ENCODE data around the gene RAN. TPM values are rescaled to one million over a fixed set of nuclear protein-coding genes. Genes with fewer than 3 reads are reported as not detected.

Gene RAN
- total RNA-seq, 2 experiments from 2014 or later: 278 to 302 TPM

- no peaks in the 10 kb centered on the region for H3K9me3 ChIP-seq (ENCODE audit: control insufficient read depth in 1 of 2, insufficient read depth in 1 of 2, low read length in 2 of 2)
- Mint-ChIP-seq H3K27ac (no peak overlapping the region), H3K4me3 (no peak overlapping the region), H3K36me3 (ENCODE audit: low read depth) (no peaks in the 10 kb centered on the region), H3K4me1 (ENCODE audit: low read depth) (peaks cover 25% of the 10 kb centered on the region), H3K27me3 (no peaks in the 10 kb centered on the region), H3K9me3 (no peaks in the 10 kb centered on the region)
- intact Hi-C loops (cut with DNase I, micrococcal nuclease): no loop called here
- no peak overlapping the region for H3K27ac ChIP-seq (ENCODE audit: low read depth in 1 of 2, low read length in 2 of 2)
- no peaks in the 10 kb centered on the region for H3K36me3 ChIP-seq (ENCODE audit: insufficient read depth, low read length)
- no peak for DNase-seq
- CTCF ChIA-PET: no interaction called here
- peaks cover 11% of the 10 kb centered on the region for H3K4me1 ChIP-seq (ENCODE audit: insufficient read depth, low read length)
- H3K4me3 ChIP-seq (ENCODE audit: low read length): no peak overlapping the region
- H3K27me3 ChIP-seq (ENCODE audit: control insufficient read depth in 1 of 2, insufficient read depth in 2 of 2, low read length in 2 of 2): no peaks in the 10 kb centered on the region
- POLR2A ChIA-PET: no interaction called here
- ATAC-seq (ENCODE audit: poor library complexity): no peak
- no peak for TF ChIP-seq CTCF (IDR thresholded peaks at IDR 0.05)
Observed at GRCh38 chr12:130830246-130830551, 41.7 kb upstream of the RAN start.

GRCh38 chr12:130831246-130831645, 40.6 kb upstream of the RAN start:
- TF ChIP-seq CTCF (IDR thresholded peaks at IDR 0.05): no peak
- no peaks in the 10 kb centered on the region for H3K9me3 ChIP-seq (ENCODE audit: control insufficient read depth in 1 of 2, insufficient read depth in 1 of 2, low read length in 2 of 2)
- no peaks in the 10 kb centered on the region for H3K27me3 ChIP-seq (ENCODE audit: control insufficient read depth in 1 of 2, insufficient read depth in 2 of 2, low read length in 2 of 2)
- peaks cover 11% of the 10 kb centered on the region for H3K4me1 ChIP-seq (ENCODE audit: insufficient read depth, low read length)
- ChIA-PET CTCF (no interaction called here), POLR2A (no interaction called here)
- DNase-seq (no peak), ATAC-seq (ENCODE audit: poor library complexity) (no peak)
- no peak overlapping the region for H3K27ac ChIP-seq (ENCODE audit: low read depth in 1 of 2, low read length in 2 of 2)
- intact Hi-C loops (cut with DNase I, micrococcal nuclease): no loop called here
- no peak overlapping the region for H3K4me3 Mint-ChIP-seq
- no peak overlapping the region for H3K4me3 ChIP-seq (ENCODE audit: low read length)
- H3K27ac Mint-ChIP-seq: no peak overlapping the region
- H3K4me1 Mint-ChIP-seq (ENCODE audit: low read depth): peaks cover 25% of the 10 kb centered on the region
- no peaks in the 10 kb centered on the region for H3K36me3 Mint-ChIP-seq (ENCODE audit: low read depth)
- no peaks in the 10 kb centered on the region for H3K9me3 Mint-ChIP-seq
- no peaks in the 10 kb centered on the region for H3K36me3 ChIP-seq (ENCODE audit: insufficient read depth, low read length)
- no peaks in the 10 kb centered on the region for H3K27me3 Mint-ChIP-seq

GRCh38 chr12:130831876-130832405, 39.9 kb upstream of the RAN start:
- H3K4me1 Mint-ChIP-seq (ENCODE audit: low read depth): peaks cover 31% of the 10 kb centered on the region
- no peaks in the 10 kb centered on the region for H3K9me3 Mint-ChIP-seq
- H3K27ac Mint-ChIP-seq: no peak overlapping the region
- CTCF ChIA-PET: no interaction called here
- Histone ChIP-seq H3K9me3 (ENCODE audit: control insufficient read depth in 1 of 2, insufficient read depth in 1 of 2, low read length in 2 of 2) (no peaks in the 10 kb centered on the region), H3K27ac (ENCODE audit: low read depth in 1 of 2, low read length in 2 of 2) (no peak overlapping the region), H3K36me3 (ENCODE audit: insufficient read depth, low read length) (no peaks in the 10 kb centered on the region), H3K27me3 (ENCODE audit: control insufficient read depth in 1 of 2, insufficient read depth in 2 of 2, low read length in 2 of 2) (no peaks in the 10 kb centered on the region), H3K4me3 (ENCODE audit: low read length) (no peak overlapping the region), H3K4me1 (ENCODE audit: insufficient read depth, low read length) (peaks cover 6% of the 10 kb centered on the region)
- TF ChIP-seq CTCF (IDR thresholded peaks at IDR 0.05): no peak
- no peaks in the 10 kb centered on the region for H3K27me3 Mint-ChIP-seq
- H3K4me3 Mint-ChIP-seq: no peak overlapping the region
- no peaks in the 10 kb centered on the region for H3K36me3 Mint-ChIP-seq (ENCODE audit: low read depth)
- POLR2A ChIA-PET: no interaction called here
- DNase-seq (no peak), ATAC-seq (ENCODE audit: poor library complexity) (no peak)
- intact Hi-C loops (cut with DNase I, micrococcal nuclease): no loop called here
